ENCODE measurements around the gene TGFBR3. TPM values are rescaled to one million over a fixed set of nuclear protein-coding genes. Genes with fewer than 3 reads are reported as not detected.

Gene TGFBR3
- total and polyA plus RNA-seq, 9 of the 15 experiments (the other 6 are each of a cell fraction or from before 2014, with no cell fraction given): 3.6 to 32.4 (median 15.6) TPM

- TF ChIP-seq REST (IDR thresholded peaks at IDR 0.05; ENCODE audit: borderline replicate concordance) (no peak), REST (CRISPR knock-in tag; IDR thresholded peaks at IDR 0.05; ENCODE audit: low read depth) (no peak)
Measured at GRCh38 chr1:91836331-91837040, 49.5 kb downstream of the TGFBR3 start (continued).
